DMS79 (cell line): ENCODE measurements around the gene MAP4K4.

Experiments
- DNase-seq: peaks from one replicate; lab custom pipeline; 2025; lab: John Stamatoyannopoulos, UW

The MAP4K4 gene

DNA sequence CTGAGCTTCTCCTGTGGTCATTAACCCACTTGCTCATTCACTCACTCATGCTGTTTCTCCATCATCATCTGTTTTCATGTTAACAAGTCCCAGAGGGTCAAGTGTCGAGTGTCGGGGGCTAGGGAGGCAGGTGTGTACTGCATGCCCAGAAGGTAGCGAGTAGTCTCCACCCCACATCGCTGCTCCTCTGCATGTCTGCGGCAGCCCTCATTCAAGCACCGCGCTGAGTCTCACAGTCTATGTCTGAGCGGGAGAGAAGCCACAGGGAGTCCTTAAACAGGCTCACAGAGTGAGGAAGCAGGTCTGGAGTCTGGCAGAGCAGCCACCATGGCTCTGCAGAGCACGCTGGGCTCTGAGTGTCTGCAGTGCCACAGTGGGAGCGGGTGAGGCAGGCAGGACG, 172.9 kb downstream of the MAP4K4 start:
- DNase-seq, result no peak

DNA sequence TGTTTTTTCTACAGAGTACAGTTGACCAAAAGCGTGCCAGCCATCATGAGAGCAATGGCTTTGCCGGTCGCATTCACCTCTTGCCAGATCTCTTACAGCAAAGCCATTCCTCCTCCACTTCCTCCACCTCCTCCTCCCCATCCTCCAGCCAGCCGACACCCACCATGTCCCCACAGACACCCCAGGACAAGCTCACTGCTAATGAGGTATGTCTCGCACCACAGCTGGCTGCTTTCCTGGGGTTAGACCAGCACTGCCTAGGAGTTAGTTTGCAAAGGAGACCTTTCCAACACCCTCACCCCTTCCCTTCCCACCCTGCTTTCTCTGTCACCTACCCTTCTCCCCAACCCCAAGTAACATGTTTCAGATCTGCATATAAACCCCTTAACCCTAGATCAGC, 174.0 kb downstream of the MAP4K4 start:
- DNase-seq, result no peak

DNA sequence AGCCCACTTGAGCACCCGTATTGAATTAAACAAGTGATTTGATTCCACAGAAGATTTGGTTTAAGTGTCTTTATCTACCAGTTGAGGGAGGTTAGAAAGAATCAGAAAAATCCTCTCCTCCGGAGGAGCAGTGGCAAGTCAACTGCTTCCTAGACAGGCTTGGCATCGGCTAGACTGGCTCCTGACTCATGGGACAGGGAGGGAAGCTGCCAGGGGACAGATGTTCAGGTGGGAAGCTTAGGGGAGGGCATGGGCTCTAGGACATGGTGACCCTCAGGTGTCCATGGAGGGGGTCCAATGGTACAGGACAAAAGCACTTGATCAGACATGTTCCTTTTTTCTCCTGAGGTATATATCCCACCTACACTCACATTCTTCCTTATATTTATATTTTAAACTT, 175.0 kb downstream of the MAP4K4 start:
- DNase-seq, result no peak

DNA sequence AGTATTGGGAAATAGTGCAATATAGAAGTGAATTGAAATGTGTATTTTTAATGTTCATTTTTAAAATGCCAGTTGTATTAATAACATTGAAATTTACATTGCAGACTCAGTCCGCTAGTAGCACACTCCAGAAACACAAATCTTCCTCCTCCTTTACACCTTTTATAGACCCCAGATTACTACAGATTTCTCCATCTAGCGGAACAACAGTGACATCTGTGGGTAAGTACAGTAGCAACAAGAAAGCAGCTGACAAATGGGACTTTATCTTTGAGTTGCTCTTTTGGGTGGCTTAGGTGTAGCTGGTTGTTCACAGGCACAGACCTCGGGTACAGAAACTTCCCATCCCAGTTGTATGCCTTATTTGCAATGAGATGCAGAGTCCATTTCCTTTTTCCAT, 176.0 kb downstream of the MAP4K4 start:
- no peak for DNase-seq

DNA sequence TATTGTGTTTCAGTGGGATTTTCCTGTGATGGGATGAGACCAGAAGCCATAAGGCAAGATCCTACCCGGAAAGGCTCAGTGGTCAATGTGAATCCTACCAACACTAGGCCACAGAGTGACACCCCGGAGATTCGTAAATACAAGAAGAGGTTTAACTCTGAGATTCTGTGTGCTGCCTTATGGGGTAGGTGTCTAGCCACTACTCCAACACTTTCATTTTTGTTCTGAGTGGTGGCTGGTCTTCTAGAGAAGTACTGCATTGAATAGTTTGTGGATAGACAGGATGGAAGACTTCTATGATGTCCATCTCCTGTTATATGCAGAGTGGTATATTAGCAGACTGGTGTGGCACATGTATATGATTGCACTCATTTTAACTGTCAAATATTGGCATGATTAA, 176.6 kb downstream of the MAP4K4 start:
- no peak for DNase-seq

DNA sequence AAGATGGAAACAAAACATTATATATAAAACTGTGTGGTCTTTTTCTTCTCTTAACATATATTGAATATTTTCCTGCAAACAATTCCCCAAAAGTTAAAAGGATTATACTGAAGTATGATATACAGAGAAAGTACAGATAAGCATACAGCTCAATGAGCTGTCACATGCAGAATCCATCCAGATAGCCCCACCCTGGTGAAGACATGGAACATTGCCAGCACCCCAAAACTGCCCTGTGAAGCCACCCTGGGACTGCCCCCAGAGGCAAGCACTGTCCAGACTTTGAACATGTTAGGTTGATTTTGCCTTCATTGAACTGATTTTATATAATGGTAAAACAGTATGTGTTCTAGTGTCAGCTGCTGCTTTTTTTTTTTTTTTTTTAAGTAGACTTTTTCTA, 182.0 kb downstream of the MAP4K4 start:
- no peak for DNase-seq

DNA sequence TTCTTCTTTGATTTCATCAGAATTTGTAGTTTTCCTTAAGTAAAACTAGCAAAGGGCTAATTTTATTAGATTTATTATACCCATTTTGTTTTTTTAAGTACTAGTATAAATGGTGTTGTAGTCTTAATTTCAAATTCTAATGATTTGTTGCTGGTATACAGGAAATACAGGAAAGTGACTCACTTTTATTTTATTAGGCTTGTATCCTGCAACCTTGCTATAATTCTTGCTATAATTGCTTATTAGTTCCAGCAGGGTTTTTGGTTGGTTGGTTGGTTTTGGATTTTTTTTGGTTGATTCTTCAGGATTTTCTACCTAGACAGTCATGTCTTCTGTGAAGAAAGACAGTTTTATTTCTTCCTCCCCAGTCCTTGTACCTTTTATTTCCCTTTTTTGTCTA, 183.6 kb downstream of the MAP4K4 start:
- DNase-seq, result no peak

DNA sequence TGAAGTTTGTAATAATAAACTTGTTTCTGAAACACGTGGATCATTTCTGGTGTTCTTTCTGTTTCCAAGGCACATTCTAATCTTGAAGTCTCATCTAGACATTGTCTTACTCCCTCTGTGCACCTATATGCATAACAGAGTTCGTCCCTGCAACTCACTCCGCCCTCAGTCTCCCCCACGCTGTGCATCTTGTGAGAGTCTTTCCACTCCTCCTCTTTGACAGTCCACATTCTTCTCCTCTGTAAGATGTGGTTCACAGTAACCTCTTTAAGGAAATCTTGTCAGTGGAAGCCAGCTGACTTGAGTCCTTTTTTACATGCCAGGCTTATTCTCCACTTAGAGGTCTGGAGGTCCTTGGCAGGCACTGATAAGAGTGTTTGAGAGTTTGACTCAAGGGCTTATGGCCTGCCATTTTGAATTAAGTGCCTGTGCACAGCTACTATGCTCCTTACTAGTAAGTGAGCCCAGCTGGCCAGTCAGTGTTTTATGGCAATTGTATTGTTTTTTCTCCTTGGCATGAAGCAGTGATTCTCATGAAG, 185.3 kb downstream of the MAP4K4 start:
- peak; percentile 77 for DNase-seq

DNA sequence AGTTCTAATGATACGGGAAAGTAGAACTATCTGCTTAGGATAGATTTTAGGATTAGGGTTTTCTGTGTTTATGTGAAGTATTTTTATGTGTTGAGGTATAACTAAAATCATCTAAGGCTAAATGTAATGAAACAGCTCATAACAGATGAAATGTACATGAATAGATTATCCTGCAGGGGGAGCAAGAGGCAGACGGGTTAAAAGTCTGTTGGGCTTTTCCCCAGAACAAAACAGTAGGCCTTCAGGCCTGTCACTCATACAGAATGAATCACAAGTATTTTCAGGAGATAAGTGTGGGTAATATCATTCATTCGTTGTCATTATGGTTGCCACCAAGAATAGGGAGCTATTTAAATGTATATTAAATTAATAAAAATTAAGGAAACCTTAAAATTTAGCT, 186.4 kb downstream of the MAP4K4 start:
- no peak for DNase-seq

DNA sequence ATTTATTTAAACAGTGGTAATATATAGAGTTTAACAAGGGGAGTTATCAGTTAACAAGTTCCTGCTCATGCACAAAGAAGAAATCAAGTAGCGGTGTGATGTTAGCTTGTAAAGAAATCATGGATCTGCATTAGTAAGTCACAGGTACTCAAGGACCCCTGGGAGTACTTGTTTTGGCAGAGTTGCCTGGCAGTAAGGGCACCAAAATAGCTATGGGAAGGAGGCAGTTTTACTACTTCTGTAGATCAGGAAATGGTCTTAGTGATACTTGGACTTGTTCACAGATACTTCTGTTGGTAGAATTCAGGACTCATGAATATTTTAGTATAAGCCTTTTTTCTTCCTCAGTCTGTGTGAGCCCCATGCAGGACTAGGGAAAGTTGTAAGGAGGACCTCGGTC, 186.9 kb downstream of the MAP4K4 start:
- DNase-seq, result peak; percentile 70

DNA sequence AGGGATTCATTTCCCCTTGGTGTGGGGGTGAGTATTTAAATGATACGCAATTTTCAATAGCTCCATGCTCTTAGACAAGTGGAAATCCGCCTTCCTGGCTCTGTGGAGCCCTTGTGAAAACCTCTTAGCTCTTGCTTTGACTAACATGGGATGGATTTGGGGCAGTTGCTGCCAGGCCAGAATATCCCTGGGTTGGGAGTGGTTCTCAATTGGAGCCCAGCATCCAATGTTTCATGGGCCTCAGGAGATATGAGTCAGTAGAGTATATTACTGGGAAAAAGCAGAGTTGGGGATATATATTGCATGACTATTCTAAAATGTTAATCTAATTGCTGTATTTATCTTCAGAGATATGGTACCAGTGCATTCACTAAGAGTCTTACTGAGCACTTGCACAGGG, 189.8 kb downstream of the MAP4K4 start:
- DNase-seq, result no peak

DNA sequence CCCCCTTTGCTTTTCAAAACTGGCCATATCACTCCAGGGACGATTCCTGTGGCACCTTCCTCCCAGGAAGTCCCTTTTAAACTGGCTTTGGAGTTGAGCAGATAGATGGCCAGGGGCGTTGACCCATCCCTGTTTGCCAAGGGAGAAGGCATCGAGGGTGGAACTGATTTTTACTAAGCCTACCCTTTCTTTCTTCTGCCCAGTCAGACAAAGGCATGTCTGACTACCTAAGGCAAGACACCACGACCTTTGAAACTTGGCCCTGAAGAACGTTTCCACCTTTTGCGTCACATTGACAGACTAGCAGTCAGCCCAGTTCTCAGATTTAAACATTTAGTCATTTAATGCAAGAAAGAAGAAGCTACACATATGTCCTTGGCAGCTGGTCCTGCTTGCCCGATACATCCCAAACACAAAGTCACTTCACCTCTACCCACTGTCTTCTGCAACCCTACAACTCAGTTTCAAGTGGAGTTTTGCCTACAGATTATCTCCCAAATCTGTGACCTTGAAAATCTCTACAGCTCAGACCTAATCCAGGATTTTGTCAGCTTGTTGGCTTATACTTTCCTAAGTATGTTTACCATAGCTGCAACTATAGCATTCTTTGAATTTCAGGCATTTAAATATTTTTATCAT, 192.1 kb downstream of the MAP4K4 start:
- no peak for DNase-seq

DNA sequence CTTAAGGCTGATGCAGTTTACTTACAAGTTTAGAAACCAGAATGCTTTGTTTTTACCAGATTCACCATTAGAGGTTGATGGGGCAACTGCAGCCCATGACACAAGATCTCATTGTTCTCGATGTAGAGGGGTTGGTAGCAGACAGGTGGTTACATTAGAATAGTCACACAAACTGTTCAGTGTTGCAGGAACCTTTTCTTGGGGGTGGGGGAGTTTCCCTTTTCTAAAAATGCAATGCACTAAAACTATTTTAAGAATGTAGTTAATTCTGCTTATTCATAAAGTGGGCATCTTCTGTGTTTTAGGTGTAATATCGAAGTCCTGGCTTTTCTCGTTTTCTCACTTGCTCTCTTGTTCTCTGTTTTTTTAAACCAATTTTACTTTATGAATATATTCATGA, 194.9 kb downstream of the MAP4K4 start:
- DNase-seq, result no peak

DNA sequence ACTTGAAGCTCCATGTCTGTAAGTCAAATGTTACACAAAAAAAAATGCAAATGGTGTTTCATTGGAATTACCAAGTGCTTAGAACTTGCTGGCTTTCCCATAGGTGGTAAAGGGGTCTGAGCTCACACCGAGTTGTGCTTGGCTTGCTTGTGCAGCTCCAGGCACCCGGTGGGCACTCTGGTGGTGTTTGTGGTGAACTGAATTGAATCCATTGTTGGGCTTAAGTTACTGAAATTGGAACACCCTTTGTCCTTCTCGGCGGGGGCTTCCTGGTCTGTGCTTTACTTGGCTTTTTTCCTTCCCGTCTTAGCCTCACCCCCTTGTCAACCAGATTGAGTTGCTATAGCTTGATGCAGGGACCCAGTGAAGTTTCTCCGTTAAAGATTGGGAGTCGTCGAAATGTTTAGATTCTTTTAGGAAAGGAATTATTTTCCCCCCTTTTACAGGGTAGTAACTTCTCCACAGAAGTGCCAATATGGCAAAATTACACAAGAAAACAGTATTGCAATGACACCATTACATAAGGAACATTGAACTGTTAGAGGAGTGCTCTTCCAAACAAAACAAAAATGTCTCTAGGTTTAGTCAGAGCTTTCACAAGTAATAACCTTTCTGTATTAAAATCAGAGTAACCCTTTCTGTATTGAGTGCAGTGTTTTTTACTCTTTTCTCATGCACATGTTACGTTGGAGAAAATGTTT, 196.3 kb downstream of the MAP4K4 start:
- DNase-seq, result no peak

DNA sequence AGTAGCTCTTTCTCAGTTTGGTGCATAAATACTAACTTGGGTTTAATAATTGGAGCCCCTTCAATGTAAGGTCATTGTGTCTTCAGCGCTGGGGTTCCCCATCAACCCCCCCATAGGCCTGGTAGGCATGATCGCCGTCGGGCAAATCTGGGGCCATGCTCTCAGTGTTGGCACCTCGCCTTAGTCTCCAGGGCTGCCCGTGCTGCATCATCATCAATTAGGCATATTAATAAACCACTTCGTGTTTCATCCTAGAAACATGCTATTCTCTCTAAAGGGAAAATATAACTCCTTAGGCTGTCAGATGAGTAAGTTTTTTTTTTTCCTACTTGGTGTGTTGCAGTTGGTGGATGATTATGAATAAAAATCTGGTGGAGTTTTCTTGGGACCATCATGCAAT, 197.5 kb downstream of the MAP4K4 start:
- no peak for DNase-seq

DNA sequence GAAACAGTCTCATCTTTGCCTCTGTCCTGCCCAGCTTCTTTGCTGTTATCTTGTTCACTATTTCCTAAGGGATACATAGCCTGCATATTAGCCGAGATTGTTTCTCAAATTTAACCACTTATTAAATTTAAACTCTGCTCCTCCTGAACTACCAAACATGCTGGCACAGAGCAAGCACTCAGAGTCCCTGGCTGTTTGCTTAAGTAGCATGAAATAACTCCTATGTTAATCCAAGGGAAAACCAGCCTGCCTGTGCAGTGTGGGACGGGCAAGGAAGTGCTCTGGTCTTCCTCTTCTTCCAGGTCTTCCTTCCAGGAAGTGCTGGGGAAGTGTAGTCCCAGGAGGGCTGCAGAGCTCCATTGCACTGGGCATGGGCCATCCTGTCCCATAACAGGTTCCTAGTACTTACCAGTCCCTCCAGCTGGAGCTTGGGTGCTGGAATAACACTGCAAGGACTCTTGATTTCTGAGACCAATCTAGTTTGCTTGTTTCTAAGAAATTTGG, 198.4 kb downstream of the MAP4K4 start:
- no peak for DNase-seq

DNA sequence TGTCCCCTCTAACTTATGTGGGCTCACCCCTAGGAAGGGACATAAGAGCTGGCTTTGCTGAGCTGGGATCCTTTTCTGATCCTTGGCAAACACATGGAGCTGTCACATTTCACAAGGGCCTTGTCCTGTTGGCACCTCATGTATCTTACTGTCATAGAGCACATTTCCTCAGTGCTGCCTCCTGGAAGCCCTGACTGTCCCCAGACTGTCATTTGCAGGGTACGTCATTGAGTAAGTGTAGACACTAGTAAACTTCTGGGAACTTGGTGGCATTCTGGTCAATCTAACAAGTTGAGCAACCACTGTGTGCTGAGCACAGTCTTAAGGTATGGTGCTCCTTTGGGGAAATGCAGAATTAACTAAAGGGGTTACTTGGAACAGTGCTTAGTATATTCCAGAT, 199.8 kb downstream of the MAP4K4 start:
- DNase-seq, result no peak

DNA sequence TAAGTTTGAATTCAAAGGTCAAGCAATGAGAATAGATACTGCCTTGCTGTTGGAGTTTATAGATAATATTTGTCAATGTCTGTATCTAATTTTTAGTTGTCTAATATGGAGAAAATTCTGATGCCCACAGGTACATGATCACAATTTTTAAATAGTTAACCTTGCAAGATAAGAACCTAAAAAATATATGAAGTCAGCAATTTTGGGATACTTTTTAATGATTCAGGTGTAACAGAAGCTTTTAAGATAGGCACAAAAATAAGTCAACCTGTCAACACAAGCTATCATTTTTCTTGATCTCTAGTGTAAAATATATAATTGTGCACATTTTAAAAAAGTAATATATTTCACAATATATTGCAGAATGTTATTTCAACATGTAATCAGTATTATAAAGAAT, 201.8 kb downstream of the MAP4K4 start:
- DNase-seq, result no peak

DNA sequence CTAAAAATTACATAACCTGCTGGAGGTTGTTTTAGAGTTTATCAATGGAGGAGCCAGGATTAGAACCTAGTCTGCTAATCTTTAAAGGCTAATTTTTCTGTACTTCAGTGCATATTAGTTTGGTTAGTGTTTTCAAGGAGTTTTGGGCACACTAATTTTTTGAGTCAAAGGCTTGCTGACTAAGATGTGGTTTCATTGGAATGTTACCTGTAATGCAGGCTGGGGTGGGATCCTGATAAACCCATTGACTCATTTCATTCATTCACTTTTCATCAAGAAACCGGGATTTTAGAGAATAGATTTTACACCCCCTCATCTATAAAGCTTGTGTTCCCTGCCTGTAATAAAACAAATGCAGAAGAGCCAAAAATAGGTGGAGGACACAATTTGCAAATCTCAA, 202.4 kb downstream of the MAP4K4 start:
- no peak for DNase-seq

DNA sequence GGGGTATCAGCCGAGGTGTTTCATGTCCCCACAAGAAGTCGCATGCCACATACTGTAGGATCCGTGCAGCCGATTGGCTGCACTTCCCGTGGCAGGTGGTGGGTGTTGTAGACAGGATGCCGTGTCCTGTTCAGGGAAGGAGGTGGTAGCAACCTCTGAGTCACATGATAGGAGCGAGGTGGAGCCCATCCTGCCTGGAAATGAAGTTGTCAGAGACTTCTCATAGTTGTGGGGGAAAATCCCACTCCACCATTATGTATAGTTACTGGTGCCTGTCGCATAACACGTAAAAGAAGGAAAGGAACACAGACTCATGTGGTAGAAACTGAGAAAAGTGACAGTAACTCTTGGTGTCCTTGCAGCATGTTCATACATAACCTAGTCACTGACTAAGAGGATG, 202.9 kb downstream of the MAP4K4 start:
- no peak for DNase-seq

DNA sequence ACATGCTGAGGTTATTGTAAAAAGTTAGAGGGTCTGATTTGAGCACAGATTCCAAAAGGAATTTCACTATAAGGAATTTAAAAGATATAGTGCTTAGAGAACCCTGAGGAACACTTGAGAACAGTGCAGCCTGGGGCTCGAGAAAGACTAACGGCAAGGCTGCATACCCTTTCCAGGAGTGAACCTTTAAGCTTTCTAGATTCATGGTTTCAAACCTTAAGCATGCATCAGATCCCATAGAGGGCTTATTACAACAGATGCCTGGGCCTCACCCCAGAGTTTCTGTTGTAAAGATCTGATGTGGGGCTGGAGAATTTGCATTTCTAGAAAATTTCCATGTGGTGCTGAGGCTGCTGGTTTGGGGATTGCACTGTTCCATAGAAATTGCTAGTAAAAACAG, 203.7 kb downstream of the MAP4K4 start:
- DNase-seq, result no peak

DNA sequence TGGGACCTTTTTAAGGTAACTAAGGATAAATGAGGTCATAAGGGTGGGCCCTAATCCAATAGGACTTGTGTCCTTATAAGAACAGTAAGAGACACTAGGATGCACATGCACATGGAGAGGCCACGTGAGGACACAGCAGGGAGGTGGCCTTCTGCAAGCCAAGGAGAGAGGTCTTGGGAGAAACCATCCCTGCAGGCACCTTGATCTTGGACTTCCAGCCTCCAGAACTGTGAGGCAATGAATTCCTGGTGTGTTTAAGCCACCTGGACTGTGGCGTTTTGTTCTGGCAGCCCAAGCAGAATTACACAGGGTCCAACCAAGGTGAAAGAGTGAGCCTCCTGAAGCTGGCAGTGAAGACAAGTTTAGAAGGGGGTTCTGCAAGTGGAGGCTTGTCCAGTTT, 204.7 kb downstream of the MAP4K4 start:
- no peak for DNase-seq

DNA sequence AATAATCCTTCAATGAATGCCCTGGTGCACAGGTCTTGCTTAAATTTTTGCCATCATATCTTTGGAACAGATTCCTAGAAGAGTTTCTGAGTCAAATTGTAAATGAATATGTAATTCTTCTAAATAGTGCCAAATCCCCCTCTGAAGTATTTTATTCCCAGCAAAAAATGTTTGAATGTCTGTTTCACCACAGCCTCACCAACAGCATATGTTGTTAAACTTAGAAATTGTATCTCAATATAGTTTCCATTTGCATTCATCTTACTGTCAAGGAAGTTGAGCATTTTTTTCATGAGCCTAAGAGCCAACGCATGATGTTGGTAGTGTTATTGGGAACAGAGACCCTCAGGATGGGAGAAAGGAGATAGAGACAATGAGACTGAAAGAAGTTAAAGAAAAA, 207.4 kb downstream of the MAP4K4 start:
- DNase-seq, result no peak
